ENCODE data around the gene TGFBR3.

The TGFBR3 gene

DNA sequence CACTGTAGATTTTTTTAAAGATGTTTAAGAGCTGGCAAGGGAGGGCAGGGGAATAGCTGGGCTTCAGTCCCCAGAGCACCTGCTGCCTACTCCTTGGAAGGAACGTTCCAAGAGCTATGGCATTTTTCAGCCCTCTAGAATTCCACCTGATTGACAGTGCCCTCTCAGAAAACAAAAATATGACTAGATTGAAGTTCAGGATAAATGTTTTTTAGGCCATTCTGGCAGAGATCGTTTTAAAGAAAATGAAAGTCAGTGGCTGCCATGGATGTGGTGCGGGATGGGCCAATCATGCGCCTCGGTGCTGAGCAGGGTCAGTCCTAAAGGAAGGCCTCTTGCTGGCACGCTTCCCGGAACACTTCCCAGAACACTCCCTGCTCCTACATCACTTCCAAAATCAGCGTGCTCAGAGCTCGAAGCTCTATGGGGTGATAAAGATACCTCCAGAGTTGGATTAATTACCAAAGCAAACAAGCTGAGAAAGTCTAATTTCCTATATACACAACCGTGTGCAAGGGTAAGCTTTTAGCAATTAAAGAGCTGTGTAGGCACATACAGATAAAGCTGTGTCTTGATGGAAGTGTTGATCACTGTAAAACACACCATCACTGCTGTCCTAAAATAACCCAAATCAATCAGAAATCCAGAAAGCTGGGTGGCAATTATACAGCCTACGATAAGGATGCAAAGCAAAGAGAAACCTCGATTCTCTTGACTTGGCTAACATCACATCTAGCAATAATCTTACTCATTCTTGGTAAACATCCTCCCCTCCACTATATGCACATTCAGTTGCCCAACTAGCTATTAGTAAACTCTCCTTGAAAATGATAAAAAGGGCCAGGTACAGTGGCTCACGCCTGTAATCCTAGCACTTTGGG, 34.6 kb downstream of the TGFBR3 start (continued):
- TF ChIP-seq, protein P1, sequence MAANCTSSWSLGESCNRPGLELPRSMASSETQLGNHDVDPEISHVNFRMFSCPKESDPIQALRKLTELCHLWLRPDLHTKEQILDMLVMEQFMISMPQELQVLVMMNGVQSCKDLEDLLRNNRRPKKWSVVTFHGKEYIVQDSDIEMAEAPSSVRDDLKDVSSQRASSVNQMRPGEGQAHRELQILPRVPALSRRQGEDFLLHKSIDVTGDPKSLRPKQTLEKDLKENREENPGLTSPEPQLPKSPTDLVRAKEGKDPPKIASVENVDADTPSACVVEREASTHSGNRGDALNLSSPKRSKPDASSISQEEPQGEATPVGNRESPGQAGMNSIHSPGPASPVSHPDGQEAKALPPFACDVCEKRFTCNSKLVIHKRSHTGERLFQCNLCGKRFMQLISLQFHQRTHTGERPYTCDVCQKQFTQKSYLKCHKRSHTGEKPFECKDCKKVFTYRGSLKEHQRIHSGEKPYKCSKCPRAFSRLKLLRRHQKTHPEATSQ (tag by site-specific recombination; IDR thresholded peaks at IDR 0.05) = no peak
- TF ChIP-seq ZNF670 (tag by site-specific recombination; IDR thresholded peaks at IDR 0.05; ENCODE audit: low read depth) = no peak
- TF ChIP-seq, protein P2, sequence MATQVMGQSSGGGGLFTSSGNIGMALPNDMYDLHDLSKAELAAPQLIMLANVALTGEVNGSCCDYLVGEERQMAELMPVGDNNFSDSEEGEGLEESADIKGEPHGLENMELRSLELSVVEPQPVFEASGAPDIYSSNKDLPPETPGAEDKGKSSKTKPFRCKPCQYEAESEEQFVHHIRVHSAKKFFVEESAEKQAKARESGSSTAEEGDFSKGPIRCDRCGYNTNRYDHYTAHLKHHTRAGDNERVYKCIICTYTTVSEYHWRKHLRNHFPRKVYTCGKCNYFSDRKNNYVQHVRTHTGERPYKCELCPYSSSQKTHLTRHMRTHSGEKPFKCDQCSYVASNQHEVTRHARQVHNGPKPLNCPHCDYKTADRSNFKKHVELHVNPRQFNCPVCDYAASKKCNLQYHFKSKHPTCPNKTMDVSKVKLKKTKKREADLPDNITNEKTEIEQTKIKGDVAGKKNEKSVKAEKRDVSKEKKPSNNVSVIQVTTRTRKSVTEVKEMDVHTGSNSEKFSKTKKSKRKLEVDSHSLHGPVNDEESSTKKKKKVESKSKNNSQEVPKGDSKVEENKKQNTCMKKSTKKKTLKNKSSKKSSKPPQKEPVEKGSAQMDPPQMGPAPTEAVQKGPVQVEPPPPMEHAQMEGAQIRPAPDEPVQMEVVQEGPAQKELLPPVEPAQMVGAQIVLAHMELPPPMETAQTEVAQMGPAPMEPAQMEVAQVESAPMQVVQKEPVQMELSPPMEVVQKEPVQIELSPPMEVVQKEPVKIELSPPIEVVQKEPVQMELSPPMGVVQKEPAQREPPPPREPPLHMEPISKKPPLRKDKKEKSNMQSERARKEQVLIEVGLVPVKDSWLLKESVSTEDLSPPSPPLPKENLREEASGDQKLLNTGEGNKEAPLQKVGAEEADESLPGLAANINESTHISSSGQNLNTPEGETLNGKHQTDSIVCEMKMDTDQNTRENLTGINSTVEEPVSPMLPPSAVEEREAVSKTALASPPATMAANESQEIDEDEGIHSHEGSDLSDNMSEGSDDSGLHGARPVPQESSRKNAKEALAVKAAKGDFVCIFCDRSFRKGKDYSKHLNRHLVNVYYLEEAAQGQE (tag by site-specific recombination; IDR thresholded peaks at IDR 0.05) = no peak
- TF ChIP-seq ZNF10 (tag by site-specific recombination; IDR thresholded peaks at IDR 0.05) = peak; percentile 29; the same call in 1 of the 2 replicates
- TF ChIP-seq SETDB1 (IDR thresholded peaks at IDR 0.05; ENCODE audit: insufficient read length, low read length) = no peak
- TF ChIP-seq, protein P3, sequence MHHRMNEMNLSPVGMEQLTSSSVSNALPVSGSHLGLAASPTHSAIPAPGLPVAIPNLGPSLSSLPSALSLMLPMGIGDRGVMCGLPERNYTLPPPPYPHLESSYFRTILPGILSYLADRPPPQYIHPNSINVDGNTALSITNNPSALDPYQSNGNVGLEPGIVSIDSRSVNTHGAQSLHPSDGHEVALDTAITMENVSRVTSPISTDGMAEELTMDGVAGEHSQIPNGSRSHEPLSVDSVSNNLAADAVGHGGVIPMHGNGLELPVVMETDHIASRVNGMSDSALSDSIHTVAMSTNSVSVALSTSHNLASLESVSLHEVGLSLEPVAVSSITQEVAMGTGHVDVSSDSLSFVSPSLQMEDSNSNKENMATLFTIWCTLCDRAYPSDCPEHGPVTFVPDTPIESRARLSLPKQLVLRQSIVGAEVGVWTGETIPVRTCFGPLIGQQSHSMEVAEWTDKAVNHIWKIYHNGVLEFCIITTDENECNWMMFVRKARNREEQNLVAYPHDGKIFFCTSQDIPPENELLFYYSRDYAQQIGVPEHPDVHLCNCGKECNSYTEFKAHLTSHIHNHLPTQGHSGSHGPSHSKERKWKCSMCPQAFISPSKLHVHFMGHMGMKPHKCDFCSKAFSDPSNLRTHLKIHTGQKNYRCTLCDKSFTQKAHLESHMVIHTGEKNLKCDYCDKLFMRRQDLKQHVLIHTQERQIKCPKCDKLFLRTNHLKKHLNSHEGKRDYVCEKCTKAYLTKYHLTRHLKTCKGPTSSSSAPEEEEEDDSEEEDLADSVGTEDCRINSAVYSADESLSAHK (tag by site-specific recombination; IDR thresholded peaks at IDR 0.05) = peak; percentile 85
- TF ChIP-seq, protein P4, sequence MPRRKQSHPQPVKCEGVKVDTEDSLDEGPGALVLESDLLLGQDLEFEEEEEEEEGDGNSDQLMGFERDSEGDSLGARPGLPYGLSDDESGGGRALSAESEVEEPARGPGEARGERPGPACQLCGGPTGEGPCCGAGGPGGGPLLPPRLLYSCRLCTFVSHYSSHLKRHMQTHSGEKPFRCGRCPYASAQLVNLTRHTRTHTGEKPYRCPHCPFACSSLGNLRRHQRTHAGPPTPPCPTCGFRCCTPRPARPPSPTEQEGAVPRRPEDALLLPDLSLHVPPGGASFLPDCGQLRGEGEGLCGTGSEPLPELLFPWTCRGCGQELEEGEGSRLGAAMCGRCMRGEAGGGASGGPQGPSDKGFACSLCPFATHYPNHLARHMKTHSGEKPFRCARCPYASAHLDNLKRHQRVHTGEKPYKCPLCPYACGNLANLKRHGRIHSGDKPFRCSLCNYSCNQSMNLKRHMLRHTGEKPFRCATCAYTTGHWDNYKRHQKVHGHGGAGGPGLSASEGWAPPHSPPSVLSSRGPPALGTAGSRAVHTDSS (tag by site-specific recombination; IDR thresholded peaks at IDR 0.05) = no peak; the same call in 1 of the 2 replicates
- no peak for TF ChIP-seq ZNF248 (tag by site-specific recombination; IDR thresholded peaks at IDR 0.05)
- TF ChIP-seq OSR2 (tag by site-specific recombination; IDR thresholded peaks at IDR 0.05) = peak; percentile 86
- TF ChIP-seq, protein P5, sequence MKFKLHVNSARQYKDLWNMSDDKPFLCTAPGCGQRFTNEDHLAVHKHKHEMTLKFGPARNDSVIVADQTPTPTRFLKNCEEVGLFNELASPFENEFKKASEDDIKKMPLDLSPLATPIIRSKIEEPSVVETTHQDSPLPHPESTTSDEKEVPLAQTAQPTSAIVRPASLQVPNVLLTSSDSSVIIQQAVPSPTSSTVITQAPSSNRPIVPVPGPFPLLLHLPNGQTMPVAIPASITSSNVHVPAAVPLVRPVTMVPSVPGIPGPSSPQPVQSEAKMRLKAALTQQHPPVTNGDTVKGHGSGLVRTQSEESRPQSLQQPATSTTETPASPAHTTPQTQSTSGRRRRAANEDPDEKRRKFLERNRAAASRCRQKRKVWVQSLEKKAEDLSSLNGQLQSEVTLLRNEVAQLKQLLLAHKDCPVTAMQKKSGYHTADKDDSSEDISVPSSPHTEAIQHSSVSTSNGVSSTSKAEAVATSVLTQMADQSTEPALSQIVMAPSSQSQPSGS (tag by site-specific recombination; IDR thresholded peaks at IDR 0.05; ENCODE audit: low read depth) = no peak
- TF ChIP-seq MYNN (tag by site-specific recombination; IDR thresholded peaks at IDR 0.05; ENCODE audit: borderline replicate concordance) = no peak
- TF ChIP-seq ZNF214 (tag by site-specific recombination; IDR thresholded peaks at IDR 0.05; ENCODE audit: borderline replicate concordance) = no peak
- TF ChIP-seq, protein P6, sequence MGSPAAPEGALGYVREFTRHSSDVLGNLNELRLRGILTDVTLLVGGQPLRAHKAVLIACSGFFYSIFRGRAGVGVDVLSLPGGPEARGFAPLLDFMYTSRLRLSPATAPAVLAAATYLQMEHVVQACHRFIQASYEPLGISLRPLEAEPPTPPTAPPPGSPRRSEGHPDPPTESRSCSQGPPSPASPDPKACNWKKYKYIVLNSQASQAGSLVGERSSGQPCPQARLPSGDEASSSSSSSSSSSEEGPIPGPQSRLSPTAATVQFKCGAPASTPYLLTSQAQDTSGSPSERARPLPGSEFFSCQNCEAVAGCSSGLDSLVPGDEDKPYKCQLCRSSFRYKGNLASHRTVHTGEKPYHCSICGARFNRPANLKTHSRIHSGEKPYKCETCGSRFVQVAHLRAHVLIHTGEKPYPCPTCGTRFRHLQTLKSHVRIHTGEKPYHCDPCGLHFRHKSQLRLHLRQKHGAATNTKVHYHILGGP (tag by site-specific recombination; IDR thresholded peaks at IDR 0.05) = no peak
- 0 out of 2 replicates have a peak, but pooled peaks have one; percentile 36 for TF ChIP-seq YY1 (tag by site-specific recombination; IDR thresholded peaks at IDR 0.05)
- TF ChIP-seq, protein P7, sequence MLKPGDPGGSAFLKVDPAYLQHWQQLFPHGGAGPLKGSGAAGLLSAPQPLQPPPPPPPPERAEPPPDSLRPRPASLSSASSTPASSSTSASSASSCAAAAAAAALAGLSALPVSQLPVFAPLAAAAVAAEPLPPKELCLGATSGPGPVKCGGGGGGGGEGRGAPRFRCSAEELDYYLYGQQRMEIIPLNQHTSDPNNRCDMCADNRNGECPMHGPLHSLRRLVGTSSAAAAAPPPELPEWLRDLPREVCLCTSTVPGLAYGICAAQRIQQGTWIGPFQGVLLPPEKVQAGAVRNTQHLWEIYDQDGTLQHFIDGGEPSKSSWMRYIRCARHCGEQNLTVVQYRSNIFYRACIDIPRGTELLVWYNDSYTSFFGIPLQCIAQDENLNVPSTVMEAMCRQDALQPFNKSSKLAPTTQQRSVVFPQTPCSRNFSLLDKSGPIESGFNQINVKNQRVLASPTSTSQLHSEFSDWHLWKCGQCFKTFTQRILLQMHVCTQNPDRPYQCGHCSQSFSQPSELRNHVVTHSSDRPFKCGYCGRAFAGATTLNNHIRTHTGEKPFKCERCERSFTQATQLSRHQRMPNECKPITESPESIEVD (tag by site-specific recombination; IDR thresholded peaks at IDR 0.05) = peak; percentile 97
- TF ChIP-seq ZNF558 (tag by site-specific recombination; IDR thresholded peaks at IDR 0.05) = no peak
- TF ChIP-seq, protein P8, sequence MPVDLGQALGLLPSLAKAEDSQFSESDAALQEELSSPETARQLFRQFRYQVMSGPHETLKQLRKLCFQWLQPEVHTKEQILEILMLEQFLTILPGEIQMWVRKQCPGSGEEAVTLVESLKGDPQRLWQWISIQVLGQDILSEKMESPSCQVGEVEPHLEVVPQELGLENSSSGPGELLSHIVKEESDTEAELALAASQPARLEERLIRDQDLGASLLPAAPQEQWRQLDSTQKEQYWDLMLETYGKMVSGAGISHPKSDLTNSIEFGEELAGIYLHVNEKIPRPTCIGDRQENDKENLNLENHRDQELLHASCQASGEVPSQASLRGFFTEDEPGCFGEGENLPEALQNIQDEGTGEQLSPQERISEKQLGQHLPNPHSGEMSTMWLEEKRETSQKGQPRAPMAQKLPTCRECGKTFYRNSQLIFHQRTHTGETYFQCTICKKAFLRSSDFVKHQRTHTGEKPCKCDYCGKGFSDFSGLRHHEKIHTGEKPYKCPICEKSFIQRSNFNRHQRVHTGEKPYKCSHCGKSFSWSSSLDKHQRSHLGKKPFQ (tag by site-specific recombination; IDR thresholded peaks at IDR 0.05) = peak; percentile 63
- peak; percentile 63; the same call in 1 of the 2 replicates for TF ChIP-seq KLF10 (tag by site-specific recombination; IDR thresholded peaks at IDR 0.05)
- TF ChIP-seq KLF1 (tag by site-specific recombination; IDR thresholded peaks at IDR 0.05) = peak; percentile 40
- TF ChIP-seq ZNF169 (tag by site-specific recombination; IDR thresholded peaks at IDR 0.05) = no peak
- TF ChIP-seq ZNF777 (tag by site-specific recombination; IDR thresholded peaks at IDR 0.05; ENCODE audit: borderline replicate concordance) = no peak
- no peak for TF ChIP-seq ZNF837 (tag by site-specific recombination; IDR thresholded peaks at IDR 0.05)
- 0 out of 2 replicates have a peak, but pooled peaks have one; percentile 36 for TF ChIP-seq ZNF610 (tag by site-specific recombination; IDR thresholded peaks at IDR 0.05; ENCODE audit: borderline replicate concordance)
